Lung (tissue), 12 donors: ENCODE results near the gene POLR2C. TPM values are rescaled to one million over a fixed set of nuclear protein-coding genes. Genes with fewer than 3 reads are reported as not detected.

ENCODE experiments used
- ATAC-seq: fragments of 200-7000 bp; cut with Tn5 transposase; one replicate; pipeline ENCODE4 v1.9.1; 2020; ENCODE audit warnings: moderate number of reproducible peaks; ENCODE audit not compliant: insufficient read depth, low FRiP score
- DNase-seq, 3 donors: peaks; one replicate each; pipeline ENCODE4 v3.0.0-alpha.2; 2013 to 2017
- H3K27ac ChIP-seq, 2 donors: one replicate each; pipeline ENCODE4 v1.5.1; 2013; ENCODE audit warnings: mild to moderate bottlenecking in 2 of 2, moderate library complexity in 2 of 2, control low read depth in 1 of 2, inconsistent platforms in 1 of 2, low read depth in 1 of 2, low read length in 1 of 2
- H3K27me3 ChIP-seq, 3 donors: one replicate each; pipeline ENCODE4 v1.5.1; 2013; ENCODE audit warnings: low read length in 2 of 3; ENCODE audit not compliant: control insufficient read depth in 3 of 3, insufficient read depth in 3 of 3
- H3K36me3 ChIP-seq, 4 donors: one replicate each; pipeline ENCODE4 v1.5.1; 2013; ENCODE audit warnings: low read length in 4 of 4, mild to moderate bottlenecking in 1 of 4, moderate library complexity in 1 of 4; ENCODE audit not compliant: control insufficient read depth in 4 of 4, insufficient read depth in 4 of 4
- H3K4me1 ChIP-seq, 5 donors: one replicate each; pipeline ENCODE4 v1.5.1; 2013; ENCODE audit warnings: low read length in 5 of 5, mild to moderate bottlenecking in 2 of 5, moderate library complexity in 1 of 5; ENCODE audit not compliant: control insufficient read depth in 5 of 5, insufficient read depth in 5 of 5
- H3K4me3 ChIP-seq: one replicate; pipeline ENCODE4 v1.5.1; 2013; ENCODE audit warnings: mild to moderate bottlenecking, control low read depth, moderate library complexity
- H3K9ac ChIP-seq, 2 donors: one replicate each; pipeline ENCODE4 v1.5.1; 2013; ENCODE audit warnings: low read length in 2 of 2, control low read depth in 1 of 2; ENCODE audit not compliant: insufficient read depth in 1 of 2
- H3K9me3 ChIP-seq, 4 donors: one replicate each; pipeline ENCODE4 v1.5.1; 2013; ENCODE audit warnings: low read length in 3 of 4, mild to moderate bottlenecking in 1 of 4, moderate library complexity in 1 of 4; ENCODE audit not compliant: control insufficient read depth in 4 of 4, insufficient read depth in 3 of 4
- CTCF ChIP-seq: IDR thresholded peaks from 2 replicates; pipeline ENCODE4 v1.5.1; 2012; ENCODE audit warnings: mild to moderate bottlenecking; ENCODE audit errors: control extremely low read depth, extremely low read depth
- WGBS, 2 donors: extraction: QIAGEN DNeasy Blood & Tissue Kit; methylation state at CpG; one replicate each; pipeline ENCODE4 v1.1.7; 2013; 5-methylcytosine and 5-hydroxymethylcytosine counted together
- polyA plus RNA-seq, 2 donors: library from polyadenylated mRNA; stranded (reverse); fragments of 200-250 nt; gene quantifications; one replicate each; pipeline ENCODE4 v1.2.1, GENCODE V29; 2013
- total RNA-seq, 2 donors: library from RNA; depleted of rRNA in 1 of 2; stranded (reverse); fragments of >200 nt in 1 of 2; gene quantifications; one replicate each; pipeline ENCODE4 v1.2.1, GENCODE V29; 2014 to 2021
- donor health status: control.
- donor health status: control.
- donor health status: Bipolar disorder and iron deficiency.
- donor health status: healthy.
- donor health status: DM: yes; HTN: yes; CAD: no.

The POLR2C gene
- total and polyA plus RNA-seq, 4 donors: 65.8 to 124 (median 82.5) TPM

- Histone ChIP-seq H3K4me1 (peaks cover 0 to 12% (median 5%) of the 10 kb centered on the region in 5 donors), H3K27me3 (no peaks in the 10 kb centered on the region), H3K9ac (no peak overlapping the region), H3K27ac (peak overlapping the region in 1 of 2 donors; percentile 55), H3K4me3 (no peak overlapping the region), H3K36me3 (peaks cover 29 to 58% (median 55%) of the 10 kb centered on the region in 4 donors), H3K9me3 (no peaks in the 10 kb centered on the region)
- 19 to 21% methylated on average over 6 of the region's 6 CpGs for WGBS, 2 donors
- ATAC-seq (peak; percentile 21), DNase-seq (no peak)
- no peak for TF ChIP-seq CTCF
Observed at GRCh38 chr16:57470711-57471110, 8.2 kb downstream of the POLR2C start.

- H3K9ac ChIP-seq: no peak overlapping the region
- TF ChIP-seq CTCF: no peak
- H3K27ac ChIP-seq: no peak overlapping the region
- WGBS, 2 donors: 96 to 97% methylated on average over 1 of the region's 1 CpG
- no peaks in the 10 kb centered on the region for H3K27me3 ChIP-seq
- H3K9me3 ChIP-seq: no peaks in the 10 kb centered on the region
- no peak for DNase-seq
- H3K36me3 ChIP-seq: peaks cover 25 to 55% (median 52%) of the 10 kb centered on the region in 4 donors
- ATAC-seq: no peak
- no peak overlapping the region for H3K4me3 ChIP-seq
- H3K4me1 ChIP-seq: peaks cover 0 to 12% (median 5%) of the 10 kb centered on the region in 5 donors
Observed at GRCh38 chr16:57471209-57471608, 8.7 kb downstream of the POLR2C start.

- 70 to 86% methylated on average over 10 of the region's 10 CpGs for whole genome bisulfite sequencing, 2 donors
- DNase-seq: no peak
- H3K9ac ChIP-seq: no peak overlapping the region
- ATAC-seq: no peak
- H3K4me3 ChIP-seq: no peak overlapping the region
- H3K27me3 ChIP-seq: no peaks in the 10 kb centered on the region
- no peaks in the 10 kb centered on the region for H3K9me3 ChIP-seq
- no peak overlapping the region for H3K27ac ChIP-seq
- peaks cover 0 to 14% (median 5%) of the 10 kb centered on the region in 5 donors for H3K4me1 ChIP-seq
- H3K36me3 ChIP-seq: peaks cover 21 to 50% (median 48%) of the 10 kb centered on the region in 4 donors
- no peak for TF ChIP-seq CTCF
Observed at GRCh38 chr16:57471852-57472664, 9.6 kb downstream of the POLR2C start.
